H1 (cell line): ENCODE measurements around the gene MEN1. TPM values are rescaled to one million over a fixed set of nuclear protein-coding genes. Genes with fewer than 3 reads are reported as not detected.

Source experiments
- CTCF ChIA-PET: fragments of 300-600 bp; sonication (Branson Sonifier 250); formaldehyde crosslinking; loops from one replicate; lab custom pipeline; 2021; ENCODE audit not compliant: partially characterized antibody; lab: Charles Lee
- POLR2A ChIA-PET: fragments of 300-600 bp; sonication (Branson Sonifier 250); formaldehyde crosslinking; loops from one replicate; lab custom pipeline; 2021; ENCODE audit warnings: inconsistent platforms; ENCODE audit not compliant: partially characterized antibody; lab: Charles Lee
- DNase-seq, 2 experiments: peaks; one replicate each; pipeline versions ENCODE4 v3.0.0 to v3.0.0-alpha.2; 2010 to 2022; ENCODE audit warnings: low spot score in 2 of 2, low read depth in 1 of 2, mixed read lengths in 1 of 2
- FAIRE-seq: peaks from 2 replicates; lab custom pipeline; 2011; peaks lifted over from hg19 to GRCh38; lab: Jason Lieb, UNC
- H2AFZ ChIP-seq: 2 replicates; pipeline ENCODE4 v1.8.1; 2012; ENCODE audit warnings: low read length, inconsistent platforms
- H2AK5ac ChIP-seq: 2 replicates; pipeline ENCODE4 v1.6.1; 2013; ENCODE audit warnings: low read depth, low read length
- H2BK120ac ChIP-seq: replicated peaks from 2 replicates; pipeline ENCODE3; 2013; ENCODE audit warnings: low read depth, low read length, inconsistent platforms
- H2BK12ac ChIP-seq: 2 replicates; pipeline ENCODE4 v1.6.1; 2013; ENCODE audit warnings: low read depth, low read length
- H2BK15ac ChIP-seq: 2 replicates; pipeline ENCODE4 v1.6.1; 2013; ENCODE audit warnings: low read length
- H2BK20ac ChIP-seq: 2 replicates; pipeline ENCODE4 v1.6.1; 2013; ENCODE audit warnings: low read length
- H2BK5ac ChIP-seq: 2 replicates; pipeline ENCODE4 v1.6.1; 2013; ENCODE audit warnings: low read depth, low read length
- H3K14ac ChIP-seq: 2 replicates; pipeline ENCODE4 v1.6.1; 2013; ENCODE audit warnings: inconsistent platforms; ENCODE audit not compliant: insufficient read length
- H3K18ac ChIP-seq: 2 replicates; pipeline ENCODE4 v1.6.1; 2013; ENCODE audit warnings: low read length; ENCODE audit errors: extremely low read depth
- H3K23ac ChIP-seq: 2 replicates; pipeline ENCODE4 v1.6.1; 2013; ENCODE audit warnings: inconsistent platforms; ENCODE audit not compliant: insufficient read length
- H3K23me2 ChIP-seq: 2 replicates; pipeline ENCODE4 v1.6.1; 2013; ENCODE audit warnings: low read depth, low read length
- H3K27ac ChIP-seq: 2 replicates; pipeline ENCODE4 v1.6.1; 2011; ENCODE audit warnings: low read depth, low read length, inconsistent platforms
- H3K27me3 ChIP-seq, 4 experiments: replicated peaks in 1 of 4; 1 replicate in 1 of 4; 2 replicates in 3 of 4; pipeline versions ENCODE4 v1.6.1 to v1.8.1; 2011 to 2013; ENCODE audit warnings: low read length in 3 of 4, mild to moderate bottlenecking in 3 of 4, inconsistent platforms in 2 of 4, mixed read lengths in 2 of 4, moderate library complexity in 1 of 4; ENCODE audit not compliant: control insufficient read depth in 3 of 4, insufficient read depth in 3 of 4; ENCODE audit errors: extremely low read depth in 1 of 4
- H3K36me3 ChIP-seq, 4 experiments: 2 replicates each; pipeline versions ENCODE4 v1.6.1 to v1.8.1; 2011 to 2013; ENCODE audit warnings: mild to moderate bottlenecking in 4 of 4, low read length in 3 of 4, moderate library complexity in 2 of 4, control low read depth in 1 of 4, inconsistent platforms in 1 of 4; ENCODE audit not compliant: insufficient read depth in 4 of 4, control insufficient read depth in 2 of 4
- H3K4ac ChIP-seq: replicated peaks from 2 replicates; pipeline ENCODE3; 2013; ENCODE audit warnings: low read length, low read depth, mixed read lengths, inconsistent platforms; ENCODE audit not compliant: insufficient read length
- H3K4me1 ChIP-seq, 4 experiments: replicated peaks in 1 of 4; 1 replicate in 1 of 4; 2 replicates in 3 of 4; pipeline versions ENCODE4 v1.6.1 to v1.8.1; 2011 to 2013; ENCODE audit warnings: low read length in 3 of 4, inconsistent platforms in 2 of 4, mixed read lengths in 1 of 4; ENCODE audit not compliant: insufficient read depth in 4 of 4, control insufficient read depth in 3 of 4
- H3K4me2 ChIP-seq, 2 experiments: 2 replicates each; pipeline versions ENCODE4 v1.6.1 to v1.8.1; 2011 to 2013; ENCODE audit warnings: low read depth in 2 of 2, low read length in 2 of 2, control low read depth in 1 of 2, inconsistent platforms in 1 of 2, mild to moderate bottlenecking in 1 of 2; ENCODE audit not compliant: insufficient read depth in 1 of 2
- H3K4me3 ChIP-seq, 4 experiments: fragments of 200-600, 300-600 bp in 1 of 4; sonication (generic), shearing (Covaris generic), sonication (Bioruptor Twin) in 1 of 4; 2 replicates each; pipeline versions ENCODE4 v1.5.1 to v1.8.1; 2011 to 2016; ENCODE audit warnings: low read length in 4 of 4, low read depth in 3 of 4, control low read depth in 2 of 4, inconsistent platforms in 2 of 4, mild to moderate bottlenecking in 2 of 4, mixed read lengths in 1 of 4, moderate library complexity in 1 of 4; ENCODE audit not compliant: insufficient read depth in 2 of 4; ENCODE audit errors: extremely low read depth in 1 of 4
- H3K56ac ChIP-seq: replicated peaks from 2 replicates; pipeline ENCODE3; 2013; ENCODE audit warnings: low read depth, mild to moderate bottlenecking, mixed read lengths, low read length, inconsistent platforms; ENCODE audit not compliant: insufficient read length
- H3K79me1 ChIP-seq: 2 replicates; pipeline ENCODE4 v1.6.1; 2013; ENCODE audit warnings: low read depth, low read length, control low read depth
- H3K79me2 ChIP-seq, 2 experiments: 2 replicates each; pipeline versions ENCODE4 v1.6.1 to v1.8.1; 2012 to 2013; ENCODE audit warnings: low read length in 2 of 2, mild to moderate bottlenecking in 2 of 2, inconsistent platforms in 1 of 2; ENCODE audit not compliant: insufficient read depth in 2 of 2, control insufficient read depth in 1 of 2
- H3K9ac ChIP-seq, 4 experiments: replicated peaks in 1 of 4; 1 replicate in 1 of 4; 2 replicates in 3 of 4; pipeline versions ENCODE4 v1.6.1 to v1.8.1; 2011 to 2013; ENCODE audit warnings: low read depth in 3 of 4, low read length in 3 of 4, control low read depth in 2 of 4, mild to moderate bottlenecking in 2 of 4, moderate library complexity in 2 of 4, inconsistent platforms in 1 of 4; ENCODE audit errors: extremely low read depth in 1 of 4
- H3K9me3 ChIP-seq, 2 experiments: 2 replicates each; pipeline versions ENCODE4 v1.6.1 to v1.8.1; 2012 to 2013; ENCODE audit warnings: mild to moderate bottlenecking in 2 of 2, moderate library complexity in 2 of 2, control low read depth in 1 of 2, inconsistent platforms in 1 of 2, low read depth in 1 of 2, low read length in 1 of 2, mixed read lengths in 1 of 2; ENCODE audit not compliant: insufficient read depth in 2 of 2
- H4K20me1 ChIP-seq, 2 experiments: replicated peaks in 1 of 2; 2 replicates each; pipeline versions ENCODE3 to v1.8.1; 2011 to 2013; ENCODE audit warnings: inconsistent platforms in 2 of 2, low read length in 2 of 2, mild to moderate bottlenecking in 1 of 2; ENCODE audit not compliant: insufficient read depth in 2 of 2, control insufficient read depth in 1 of 2
- H4K5ac ChIP-seq: 2 replicates; pipeline ENCODE4 v1.6.1; 2013; ENCODE audit warnings: low read length, low read depth, mixed read lengths, inconsistent platforms; ENCODE audit not compliant: insufficient read length
- H4K8ac ChIP-seq: 2 replicates; pipeline ENCODE4 v1.8.0; 2013; ENCODE audit warnings: mild to moderate bottlenecking, moderate library complexity, low read length, inconsistent platforms; ENCODE audit not compliant: insufficient read depth; ENCODE audit errors: extremely low read depth
- H4K91ac ChIP-seq: replicated peaks from 2 replicates; pipeline ENCODE3; 2013; ENCODE audit warnings: low read length, mixed read lengths, inconsistent platforms; ENCODE audit not compliant: insufficient read length
- EGR1 ChIP-seq: IDR thresholded peaks from 2 replicates; pipeline ENCODE4 v1.6.1; 2011; ENCODE audit warnings: low read depth, low read length, borderline replicate concordance
- EZH2 ChIP-seq: fragments of 200-600 bp; sonication (generic); IDR thresholded peaks from 2 replicates; pipeline ENCODE4 v1.7.1; 2012; ENCODE audit warnings: low read depth, mild to moderate bottlenecking, moderate library complexity, low read length, inconsistent platforms; ENCODE audit not compliant: severe bottlenecking
- HDAC2 ChIP-seq, 2 experiments: fragments of 300-600 bp in 1 of 2; sonication (generic) in 1 of 2; IDR thresholded peaks; 2 replicates each; pipeline ENCODE4 v1.6.1; 2011 to 2012; ENCODE audit warnings: low read depth in 2 of 2, low read length in 2 of 2, mild to moderate bottlenecking in 2 of 2, moderate library complexity in 2 of 2, borderline replicate concordance in 1 of 2, inconsistent platforms in 1 of 2
- KDM5A ChIP-seq: fragments of 200-600 bp; IDR thresholded peaks from 2 replicates; pipeline ENCODE4 v1.7.1; 2012; ENCODE audit warnings: mild to moderate bottlenecking, low read length, inconsistent platforms, mixed read lengths
- PHF8 ChIP-seq: fragments of 200-600 bp; sonication (generic); conservative IDR thresholded peaks from 2 replicates; pipeline ENCODE4 v1.7.1; 2012; ENCODE audit warnings: low read depth, mild to moderate bottlenecking, inconsistent platforms, low read length, moderate library complexity
- POU5F1 ChIP-seq: IDR thresholded peaks from 2 replicates; pipeline ENCODE4 v1.6.1; 2011; ENCODE audit warnings: low read depth, mild to moderate bottlenecking, low read length, moderate library complexity
- RAD21 ChIP-seq, 2 experiments: IDR thresholded peaks in 1 of 2; conservative IDR thresholded peaks in 1 of 2; 2 replicates each; pipeline ENCODE4 v1.6.1; 2011; ENCODE audit warnings: low read depth in 2 of 2, low read length in 2 of 2, improper control_type of control experiment in 1 of 2, inconsistent platforms in 1 of 2, mild to moderate bottlenecking in 1 of 2, moderate library complexity in 1 of 2
- RBBP5 ChIP-seq: IDR thresholded peaks from 2 replicates; pipeline ENCODE4 v1.7.1; 2012; ENCODE audit warnings: low read depth, mild to moderate bottlenecking, inconsistent platforms, low read length, moderate library complexity, borderline replicate concordance
- SP4 ChIP-seq: IDR thresholded peaks from 2 replicates; pipeline ENCODE4 v1.6.1; 2012; ENCODE audit warnings: low read length, inconsistent platforms
- TCF12 ChIP-seq: IDR thresholded peaks from 2 replicates; pipeline ENCODE4 v1.6.1; 2011; ENCODE audit warnings: low read depth, mild to moderate bottlenecking, low read length
- TEAD4 ChIP-seq: IDR thresholded peaks from 2 replicates; pipeline ENCODE4 v1.6.1; 2012; ENCODE audit warnings: low read depth, low read length, inconsistent platforms, mixed read lengths
- WGBS, 2 experiments: shearing (Covaris generic) in 1 of 2; methylation state at CpG; one replicate each; pipeline versions ENCODE4 v1.1.6 to v1.1.7; 2013 to 2015; ENCODE audit warnings: low lambda C conversion rate in 2 of 2, mixed read lengths in 2 of 2, inconsistent platforms in 1 of 2, low coverage in 1 of 2, missing lambda C conversion rate in 1 of 2; ENCODE audit not compliant: insufficient replicate concordance in 2 of 2, insufficient coverage in 1 of 2, insufficient read length in 1 of 2; ENCODE audit errors: extremely low coverage in 1 of 2, missing lambda C conversion rate in 1 of 2; 5-methylcytosine and 5-hydroxymethylcytosine counted together
- polyA plus RNA-seq, 7 experiments: library from polyadenylated mRNA; depleted of rRNA in 3 of 7; stranded (reverse) in 5 of 7; unstranded in 2 of 7; fragments of >200 nt in 5 of 7; fragments of 200-250 nt in 2 of 7; gene quantifications; 1 replicate in 5 of 7; 2 replicates in 1 of 7; 4 replicates in 1 of 7; pipeline versions ENCODE4 v1.2.1 to v1.2.3, GENCODE V29; 2011 to 2013; ENCODE audit warnings: missing spikeins in 2 of 7, mixed read lengths in 2 of 7
- total RNA-seq: library from RNA; stranded (reverse); fragmentation: NEBNext Ultra II Directional; extraction: Animal tissue kit (Norgen Biotek cat#: 25700); gene quantifications from 2 replicates; pipeline ENCODE4 v1.2.1, GENCODE V29; 2021

MEN1 gene
- total and polyA plus RNA-seq, 2 of the 8 experiments (the other 6 are each of a cell fraction or from before 2014, with no cell fraction given) = 47.2 to 56.3 TPM

- H3K27ac ChIP-seq = no peak overlapping the region
- no peaks in the 10 kb centered on the region for H4K20me1 ChIP-seq
- no peak overlapping the region for H2AFZ ChIP-seq
- no peak overlapping the region for H4K5ac ChIP-seq
- H2BK120ac ChIP-seq = no peak overlapping the region
- H3K56ac ChIP-seq = no peak overlapping the region
- no peaks in the 10 kb centered on the region for H3K9me3 ChIP-seq
- no peak overlapping the region for H3K9ac ChIP-seq
- H2BK12ac ChIP-seq = 0 out of 2 replicates have a peak overlapping the region, but pooled peaks have one; percentile 9
- H2BK5ac ChIP-seq = no peak overlapping the region
- TF ChIP-seq EGR1 (no peak), PHF8 (no peak), TEAD4 (no peak), HDAC2 (IDR thresholded peaks at IDR 0.05; ENCODE audit: borderline replicate concordance in 1 of 2, low read depth in 2 of 2, low read length in 2 of 2) (no peak), TCF12 (no peak), POU5F1 (no peak), SP4 (no peak), RAD21 (IDR thresholded peaks at IDR 0.05 in 1 of 2, conservative IDR thresholded peaks at IDR 0.05 in 1 of 2; ENCODE audit: low read depth in 2 of 2, low read length in 2 of 2) (no peak), EZH2 (no peak), KDM5A (no peak), RBBP5 (no peak)
- WGBS, 2 experiments = 84% methylated on average over 7 of the region's 7 CpGs; no CpG with 5 or more reads in 1 of the 2 experiments
- POLR2A ChIA-PET = interaction anchor here (1.1 to 1.3 kb wide), 2 partner anchors 11 to 19 kb away, joined by 5 to 6 read pairs; no protein-coding TSS in a partner anchor
- H3K4ac ChIP-seq = no peak overlapping the region
- no peaks in the 10 kb centered on the region for H3K36me3 ChIP-seq
- H3K79me1 ChIP-seq = no peaks in the 10 kb centered on the region; the same call in 1 of the 2 replicates
- peaks cover 4% of the 10 kb centered on the region; the same call in 1 of the 2 replicates for H3K23me2 ChIP-seq
- H2BK20ac ChIP-seq = no peak overlapping the region
- H3K18ac ChIP-seq = no peak overlapping the region
- H3K27me3 ChIP-seq = no peaks in the 10 kb centered on the region
- CTCF ChIA-PET = interaction anchor here (0.8 to 0.9 kb wide), 2 partner anchors 29 to 34 kb away, joined by 3 to 4 read pairs; no protein-coding TSS in a partner anchor
- no peak for DNase-seq
- H4K91ac ChIP-seq = no peak overlapping the region
- no peak overlapping the region for H4K8ac ChIP-seq
- H2BK15ac ChIP-seq = no peak overlapping the region
- H3K4me1 ChIP-seq = peaks cover 0 to under 1% (median 0%) of the 10 kb centered on the region in 4 experiments; a peak in 2 of 7 replicates
- no peak for FAIRE-seq
- H3K23ac ChIP-seq = no peak overlapping the region
- no peaks in the 10 kb centered on the region for H3K79me2 ChIP-seq
- H3K14ac ChIP-seq = no peak overlapping the region
- no peak overlapping the region for H3K4me2 ChIP-seq
- H3K4me3 ChIP-seq = no peak overlapping the region
- H2AK5ac ChIP-seq = no peak overlapping the region
Measured at GRCh38 chr11:64814712-64815187, 4.4 kb upstream of the MEN1 start.
